UCSD-AML1 (cell line): Measurements from ENCODE around the gene NISCH.

Experiments used
- DNase-seq: peaks from one replicate; lab custom pipeline; 2025; ENCODE audit not compliant: unreplicated experiment; lab: John Stamatoyannopoulos, UW

Gene NISCH

GRCh38 chr3:52455283-52456168 lies at the start of gene NISCH:
NISCH (plus strand) TSS chr3:52455604; CDS start chr3:52455642, 38 bp downstream.
- DNase-seq, result peak; percentile 90

DNA sequence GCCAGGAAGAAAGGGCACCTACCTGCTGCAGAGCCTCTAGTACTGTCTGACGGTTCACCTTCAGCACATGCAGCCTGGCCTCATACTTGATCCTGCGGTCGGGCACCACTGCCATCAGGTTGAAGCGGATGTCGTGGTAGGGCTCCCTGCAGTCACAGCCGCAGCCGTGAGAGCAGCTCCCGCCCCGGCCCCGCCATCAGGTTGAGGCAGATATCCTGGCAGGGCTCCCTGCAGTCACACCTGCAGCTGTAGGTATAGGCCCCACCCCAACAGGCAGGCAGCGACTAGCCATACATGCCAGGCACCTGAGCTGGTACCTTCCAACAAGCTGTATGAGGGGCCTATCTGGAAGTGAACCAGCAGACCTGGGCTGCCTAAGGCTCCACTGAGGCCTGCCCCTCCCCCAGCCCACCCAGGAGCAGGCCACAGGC lies 49.2 kb upstream of the NISCH start:
- DNase-seq, result no peak

- DNase-seq, result no peak
These were observed 48.5 kb upstream of the NISCH start for GRCh38 chr3:52406791-52407510.

DNA sequence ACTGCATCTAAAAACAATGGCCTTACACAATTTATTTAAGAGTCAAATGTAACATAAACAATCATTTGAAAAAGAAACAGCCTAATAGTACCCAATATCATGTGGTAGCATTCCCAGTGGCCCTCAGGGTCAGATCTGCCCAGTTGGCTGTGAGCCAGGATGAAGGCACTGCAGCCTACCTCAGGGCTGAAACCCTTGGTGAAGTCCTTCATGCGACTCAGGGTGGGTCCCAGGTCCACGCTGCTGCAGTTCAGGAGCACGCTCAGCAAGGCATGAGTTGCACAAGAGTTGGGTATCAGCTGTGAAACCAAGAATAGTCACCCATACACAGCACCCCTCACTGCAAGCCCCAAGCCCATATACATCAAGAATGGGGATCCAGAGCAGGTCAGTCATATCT lies 47.6 kb upstream of the NISCH start:
- DNase-seq, result no peak

- DNase-seq, result no peak
These were observed 46.9 kb upstream of the NISCH start for GRCh38 chr3:52408466-52408865.

GRCh38 chr3:52415800-52416199 lies 39.6 kb upstream of the NISCH start:
- no peak for DNase-seq

DNA sequence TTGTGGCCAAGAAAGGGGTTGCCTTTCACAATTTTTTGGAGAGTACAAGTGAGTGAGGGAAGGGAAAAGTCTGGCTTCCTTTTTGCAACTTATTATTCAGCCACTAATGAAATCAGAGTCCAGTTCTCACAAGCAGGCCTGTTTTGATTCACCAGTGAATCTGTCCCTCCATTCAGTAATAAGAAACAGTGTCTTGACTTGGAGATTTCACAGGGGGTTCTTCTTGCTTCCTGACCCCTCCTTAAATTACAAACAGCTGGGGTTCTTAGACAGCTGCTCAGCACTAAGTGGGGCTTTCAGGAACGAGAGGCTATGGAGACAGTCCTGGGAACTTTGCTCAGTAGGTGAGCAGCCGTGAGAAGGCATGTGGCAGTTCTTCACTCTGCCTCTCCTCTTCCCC lies 35.0 kb upstream of the NISCH start:
- DNase-seq, result no peak

GRCh38 chr3:52422669-52423068 lies 32.7 kb upstream of the NISCH start:
- DNase-seq, result no peak

DNA sequence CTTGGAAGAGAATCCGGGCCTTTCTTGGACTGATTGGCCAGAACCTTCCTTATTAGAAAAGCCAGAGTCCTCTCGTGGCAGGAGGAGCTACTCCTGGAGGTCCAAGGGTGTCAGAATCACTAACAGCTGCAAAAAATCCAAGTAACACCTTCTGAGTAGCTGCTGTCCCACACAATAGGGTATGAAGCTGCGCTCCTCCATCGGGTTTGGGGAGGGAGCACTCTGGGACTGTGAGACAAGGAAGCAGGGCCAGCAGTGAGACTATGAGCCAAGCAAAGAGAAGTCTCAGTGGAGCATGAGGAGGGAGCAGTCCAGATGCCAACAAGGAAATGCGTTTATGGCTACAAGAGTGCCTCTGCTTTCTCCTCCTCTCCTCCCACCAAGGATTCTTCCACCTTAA lies 32.2 kb upstream of the NISCH start:
- no peak for DNase-seq

- peak; percentile 27 for DNase-seq
These were observed 27.0 kb upstream of the NISCH start for GRCh38 chr3:52428151-52429005.

- DNase-seq, result no peak
These were observed 26.4 kb upstream of the NISCH start for GRCh38 chr3:52429031-52429430.

DNA sequence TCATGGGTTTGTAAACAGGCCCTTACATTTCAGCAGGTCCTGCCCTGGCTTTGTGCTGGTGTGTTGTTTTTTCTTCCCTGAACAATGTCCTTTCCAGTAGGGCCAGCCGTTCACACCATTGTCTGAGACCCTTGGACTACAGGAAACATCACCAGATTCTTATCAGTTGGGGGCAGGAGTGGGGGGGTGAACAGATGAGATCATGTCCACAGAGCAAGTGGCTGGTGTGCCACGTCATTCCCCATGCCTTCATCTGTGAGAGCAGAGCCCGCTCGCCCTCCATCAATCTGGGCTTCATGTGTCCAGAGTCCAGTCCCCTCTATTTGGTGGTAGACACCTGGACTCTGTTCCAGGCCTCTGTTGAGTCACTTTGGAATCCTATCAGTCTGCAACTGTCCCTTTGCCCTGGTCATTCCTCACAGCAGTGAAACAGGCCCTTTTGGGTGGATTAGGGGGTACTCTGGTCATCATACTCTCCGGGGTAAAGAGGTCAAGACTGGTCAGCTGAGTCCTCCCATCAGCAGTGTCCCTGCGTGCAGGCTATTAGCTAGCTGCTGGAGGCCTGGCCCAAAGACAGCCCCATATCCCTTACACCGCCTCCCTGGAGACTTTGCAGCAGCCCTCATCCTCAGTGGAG lies 25.5 kb upstream of the NISCH start:
- no peak for DNase-seq

GRCh38 chr3:52430416-52430810 lies 25.0 kb upstream of the NISCH start:
- no peak for DNase-seq

DNA sequence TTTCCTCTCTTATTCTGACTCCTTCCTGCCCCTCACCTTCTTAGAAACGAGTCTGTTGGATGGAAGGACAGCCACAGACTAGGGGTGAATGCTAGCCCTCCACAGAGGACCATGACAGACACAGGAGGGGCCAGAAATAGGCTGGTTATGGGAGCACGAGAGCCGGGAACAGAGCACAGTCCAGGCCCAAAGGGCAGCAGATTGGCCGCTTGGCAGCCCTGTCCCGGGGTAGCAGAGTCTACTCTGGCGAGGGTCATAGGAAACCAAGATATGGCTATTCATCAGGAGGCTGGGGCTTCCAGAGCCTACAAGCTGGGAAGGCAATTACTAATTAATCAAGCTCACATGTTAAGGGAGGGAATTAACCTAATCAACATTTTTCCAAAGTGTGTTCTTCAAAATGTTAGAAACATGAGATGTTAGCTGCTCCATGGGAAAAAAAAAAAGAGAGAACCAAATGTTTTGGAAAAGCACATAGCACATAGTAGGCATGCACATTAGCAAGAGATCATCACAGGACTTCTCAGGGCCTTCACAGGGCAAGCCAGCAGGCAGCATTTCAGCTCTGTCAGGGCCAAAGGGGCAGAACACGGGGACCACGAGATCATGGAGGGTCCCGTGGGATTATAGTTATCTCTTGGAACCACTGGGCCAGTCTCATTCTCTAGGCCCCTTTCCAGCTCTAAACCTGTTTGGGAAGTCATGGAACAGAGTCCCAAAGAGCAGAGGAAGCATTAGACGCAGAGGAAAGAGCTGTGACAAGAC lies 23.8 kb upstream of the NISCH start:
- no peak for DNase-seq

DNA sequence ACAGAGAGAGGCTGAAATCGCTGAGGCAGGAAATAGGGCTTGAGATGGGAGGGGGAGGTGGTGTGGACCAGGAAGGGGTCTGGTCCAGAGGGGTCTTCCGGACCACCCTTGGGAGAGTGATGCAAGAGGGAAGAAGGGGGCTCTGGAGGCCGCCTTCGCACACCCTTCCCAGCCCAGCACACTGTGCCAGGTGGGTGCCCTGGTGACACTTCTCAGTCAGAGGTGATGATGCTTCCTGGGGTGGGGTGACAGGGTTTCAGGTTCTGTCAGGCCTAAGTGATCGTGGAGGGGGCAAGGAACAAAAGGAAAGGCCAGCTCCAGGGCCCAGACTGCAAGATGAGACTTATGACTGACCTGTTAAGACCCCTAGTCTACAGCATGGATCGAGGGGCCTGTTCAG lies 23.2 kb upstream of the NISCH start:
- no peak for DNase-seq

- no peak for DNase-seq
These were observed 22.7 kb upstream of the NISCH start for GRCh38 chr3:52432691-52433141.

DNA sequence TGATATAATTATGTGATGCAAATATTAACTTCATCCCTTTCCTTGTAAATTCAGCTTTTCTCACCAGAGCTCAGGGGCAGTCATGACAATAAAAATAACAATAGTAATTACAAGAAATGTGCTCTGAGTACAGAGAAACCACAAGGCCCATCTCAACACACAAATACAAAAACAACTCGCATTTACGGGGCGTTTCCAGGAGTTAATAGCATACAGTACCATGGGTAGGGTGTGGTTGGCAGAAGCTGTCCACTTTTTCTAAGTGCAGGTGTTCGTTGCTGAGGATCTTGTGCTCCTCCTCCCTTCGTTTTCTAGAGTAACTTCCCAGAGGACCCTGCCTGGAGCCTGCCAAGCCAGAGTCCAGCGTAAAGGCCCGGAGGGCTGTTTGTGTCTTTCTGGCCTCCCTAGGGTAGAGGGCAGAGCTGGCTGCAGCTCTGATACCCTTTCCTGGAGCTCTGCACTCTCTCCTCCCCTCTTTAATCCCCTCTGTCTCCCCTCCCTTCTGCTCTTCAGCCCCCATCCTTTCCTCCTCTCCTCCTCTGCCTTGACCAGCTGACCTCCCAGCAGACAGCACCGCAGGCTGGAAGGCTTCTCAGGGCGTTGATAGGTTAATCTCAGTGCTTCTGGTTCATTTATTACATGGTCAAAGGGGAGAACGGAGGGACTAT lies 21.9 kb upstream of the NISCH start:
- DNase-seq, result no peak

GRCh38 chr3:52433996-52434479 lies 21.4 kb upstream of the NISCH start:
- DNase-seq, result no peak

GRCh38 chr3:52434491-52435115 lies 20.8 kb upstream of the NISCH start:
- DNase-seq, result no peak
